H1 (cell line): ENCODE data around the gene PPP1CB. TPM values are rescaled to one million over a fixed set of nuclear protein-coding genes. Genes with fewer than 3 reads are reported as not detected.

Source experiments
- CHD7 ChIP-seq: fragments of 300-600 bp; sonication (generic); IDR thresholded peaks from 2 replicates; pipeline ENCODE4 v1.7.1; 2012; ENCODE audit warnings: low read length, moderate library complexity, mild to moderate bottlenecking, inconsistent platforms; ENCODE audit not compliant: insufficient replicate concordance
- KDM4A ChIP-seq: IDR thresholded peaks from one replicate; pipeline ENCODE4 v1.7.1; 2012; ENCODE audit warnings: low read depth, mild to moderate bottlenecking, moderate library complexity, low read length, inconsistent platforms; ENCODE audit not compliant: severe bottlenecking
- RNF2 ChIP-seq: fragments of 200-900, 300-1000 bp; sonication (generic); IDR thresholded peaks from 2 replicates; pipeline ENCODE4 v1.7.1; 2016; ENCODE audit warnings: borderline replicate concordance, low read depth, mild to moderate bottlenecking, antibody characterized with exemption, low read length; ENCODE audit not compliant: poor library complexity, severe bottlenecking; ENCODE audit errors: missing control alignments
- YY1 ChIP-seq: IDR thresholded peaks from 2 replicates; pipeline ENCODE4 v1.6.1; 2011; ENCODE audit warnings: low read depth, mild to moderate bottlenecking, low read length
- polyA plus RNA-seq, 7 experiments: library from polyadenylated mRNA; depleted of rRNA in 3 of 7; stranded (reverse) in 5 of 7; unstranded in 2 of 7; fragments of >200 nt in 5 of 7; fragments of 200-250 nt in 2 of 7; gene quantifications; 1 replicate in 5 of 7; 2 replicates in 1 of 7; 4 replicates in 1 of 7; pipeline versions ENCODE4 v1.2.1 to v1.2.3, GENCODE V29; 2011 to 2013; ENCODE audit warnings: missing spikeins in 2 of 7, mixed read lengths in 2 of 7
- total RNA-seq: library from RNA; stranded (reverse); fragmentation: NEBNext Ultra II Directional; extraction: Animal tissue kit (Norgen Biotek cat#: 25700); gene quantifications from 2 replicates; pipeline ENCODE4 v1.2.1, GENCODE V29; 2021

The PPP1CB gene
- total and polyA plus RNA-seq, 2 of the 8 experiments (the other 6 are each of a cell fraction or from before 2014, with no cell fraction given) = 30.7 to 158 TPM

- TF ChIP-seq CHD7 (no peak), RNF2 (no peak), KDM4A (no peak), YY1 (no peak)
These were observed 16.8 kb downstream of the PPP1CB start (continued) for GRCh38 chr2:28768422-28768821.
